ENCODE measurements around the gene AKAP17A.
"Not testable (repeated sequence)": the region's sequence is repeated elsewhere in the genome, so short reads cannot be mapped to it uniquely, and the experiment has no call there.

Gene AKAP17A

GRCh38 chrX:1610736-1611135, 19.3 kb downstream of the AKAP17A start:
- H3K4me3 ChIP-seq (ENCODE audit: low read depth, low read length) = no peak overlapping the region
- TF ChIP-seq CTCF (IDR thresholded peaks at IDR 0.05; ENCODE audit: low read depth, low read length) = no peak

GRCh38 chrX:1612641-1613286, 21.4 kb downstream of the AKAP17A start:
- no peak for TF ChIP-seq CTCF (IDR thresholded peaks at IDR 0.05; ENCODE audit: low read depth, low read length)
- no peak overlapping the region for H3K4me3 ChIP-seq (ENCODE audit: low read depth, low read length)

- TF ChIP-seq CTCF (IDR thresholded peaks at IDR 0.05; ENCODE audit: low read depth, low read length) = no peak
- no peak within 1 kb of the TSS for H3K4me3 ChIP-seq (ENCODE audit: low read depth, low read length)
Measured at GRCh38 chrX:1614927-1615326, 23.5 kb downstream of the AKAP17A start, which contains the start of gene ASMT. ASMT (plus strand) TSS chrX:1615059; CDS start chrX:1615200, 141 bp downstream.

DNA sequence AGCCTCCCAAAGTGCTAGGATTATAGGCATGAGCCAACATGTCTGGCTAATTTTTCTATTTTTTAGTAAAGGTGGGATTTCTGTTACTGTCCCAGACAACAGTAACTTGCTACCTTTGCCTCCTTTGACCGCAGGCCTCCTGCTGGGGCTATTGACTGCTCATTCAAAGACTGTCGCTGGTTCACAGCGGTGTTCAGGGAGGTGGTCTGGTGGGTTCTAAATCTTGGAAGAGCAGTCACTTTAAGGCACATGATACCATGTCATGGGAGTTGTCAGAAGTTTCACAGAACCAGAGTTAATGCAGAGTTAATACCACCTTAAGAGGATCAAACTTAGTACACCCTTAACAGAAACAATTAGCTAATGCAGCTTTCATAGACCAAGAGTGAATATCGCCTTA, 27.3 kb downstream of the AKAP17A start:
- no peak for TF ChIP-seq CTCF (IDR thresholded peaks at IDR 0.05; ENCODE audit: low read depth, low read length)
- H3K4me3 ChIP-seq (ENCODE audit: low read depth, low read length) = no peak overlapping the region

- TF ChIP-seq CTCF (IDR thresholded peaks at IDR 0.05; ENCODE audit: low read depth, low read length) = no peak
Measured at GRCh38 chrX:1623691-1624090, 32.3 kb downstream of the AKAP17A start.

DNA sequence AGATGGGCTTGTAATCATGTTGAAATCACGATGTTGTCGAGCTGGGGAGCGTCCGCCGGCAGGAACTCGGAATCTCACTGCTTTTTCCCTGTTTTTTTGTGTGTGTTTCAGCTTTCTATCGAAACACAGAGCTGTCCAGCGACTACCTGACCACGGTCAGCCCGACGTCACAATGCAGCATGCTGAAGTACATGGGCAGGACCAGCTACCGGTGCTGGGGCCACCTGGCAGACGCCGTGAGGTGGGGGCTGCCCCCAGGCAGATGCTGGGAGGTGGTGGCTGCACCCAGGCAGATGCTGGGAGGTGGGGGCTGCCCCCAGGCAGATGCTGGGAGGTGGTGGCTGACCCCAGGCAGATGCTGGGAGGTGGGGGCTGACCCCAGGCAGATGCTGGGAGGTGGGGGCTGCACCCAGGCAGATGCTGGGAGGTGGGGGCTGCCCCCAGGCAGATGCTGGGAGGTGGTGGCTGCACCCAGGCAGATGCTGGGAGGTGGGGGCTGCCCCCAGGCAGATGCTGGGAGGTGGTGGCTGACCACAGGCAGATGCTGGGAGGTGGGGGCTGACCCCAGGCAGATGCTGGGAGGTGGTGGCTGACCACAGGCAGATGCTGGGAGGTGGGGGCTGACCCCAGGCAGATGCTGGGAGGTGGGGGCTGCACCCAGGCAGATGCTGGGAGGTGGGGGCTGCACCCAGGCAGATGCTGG, 32.9 kb downstream of the AKAP17A start:
- not testable (repeated sequence) for H3K4me3 ChIP-seq (ENCODE audit: low read depth, low read length)

More at GRCh38 chrX:1623691-1624090, 32.3 kb downstream of the AKAP17A start:
- H3K4me3 ChIP-seq (ENCODE audit: low read depth, low read length) = no peak overlapping the region

DNA sequence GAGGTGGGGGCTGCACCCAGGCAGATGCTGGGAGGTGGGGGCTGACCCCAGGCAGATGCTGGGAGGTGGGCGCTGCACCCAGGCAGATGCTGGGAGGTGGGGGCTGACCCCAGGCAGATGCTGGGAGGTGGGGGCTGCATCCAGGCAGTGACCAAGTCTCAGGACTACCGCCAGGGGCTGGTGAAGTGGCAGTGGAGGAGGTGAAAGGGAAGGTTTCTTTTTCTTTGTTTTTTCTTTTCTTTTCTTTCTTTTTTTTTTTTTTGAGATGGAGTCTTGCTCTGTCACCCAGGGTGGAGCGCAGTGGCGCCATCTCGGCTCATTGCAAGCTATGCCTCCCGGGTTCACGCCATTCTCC, 33.4 kb downstream of the AKAP17A start:
- H3K4me3 ChIP-seq (ENCODE audit: low read depth, low read length) = not testable (repeated sequence)

GRCh38 chrX:1629244-1629643, 37.8 kb downstream of the AKAP17A start:
- TF ChIP-seq CTCF (IDR thresholded peaks at IDR 0.05; ENCODE audit: low read depth, low read length) = no peak

More at GRCh38 chrX:1629244-1629643, 37.8 kb downstream of the AKAP17A start:
- H3K4me3 ChIP-seq (ENCODE audit: low read depth, low read length) = no peak overlapping the region

Data from WI38 (cell line).